ENCODE data around the gene WNT7B.

Gene WNT7B

GRCh38 chr22:45952151-45952550 lies 24.8 kb downstream of the WNT7B start:
- DNase-seq, result no peak

GRCh38 chr22:45949891-45950290 lies 27.1 kb downstream of the WNT7B start:
- DNase-seq, result no peak

GRCh38 chr22:45949258-45949870 lies 27.6 kb downstream of the WNT7B start:
- DNase-seq, result no peak

DNA sequence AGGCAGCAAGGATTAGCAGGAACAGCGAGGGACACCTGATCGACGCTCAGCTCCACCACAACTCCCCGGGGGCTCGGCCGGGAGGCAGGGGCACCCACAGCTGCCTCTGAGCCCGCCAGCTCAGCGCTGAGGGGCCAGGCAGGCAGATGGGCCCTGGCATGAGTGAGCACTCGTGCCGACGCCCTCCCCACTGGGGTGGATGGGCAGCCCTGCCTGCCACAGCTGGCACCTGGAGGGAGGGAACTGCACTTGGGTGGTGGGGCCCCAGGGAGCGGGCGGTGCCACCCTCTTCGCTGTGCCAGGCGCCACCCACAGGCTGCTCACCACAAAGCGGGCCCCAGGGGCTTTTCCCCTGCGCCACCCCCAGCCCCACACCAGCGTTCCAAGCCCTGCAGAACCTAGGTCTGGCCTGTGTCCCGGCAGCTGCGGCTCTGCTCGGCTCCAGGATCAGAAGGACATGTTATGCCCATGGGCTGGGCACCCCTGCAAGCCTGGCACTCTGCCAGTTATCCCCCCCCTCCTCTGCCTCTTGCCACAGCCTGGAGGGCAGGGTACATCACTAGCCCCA lies 28.8 kb downstream of the WNT7B start:
- no peak for DNase-seq

DNA sequence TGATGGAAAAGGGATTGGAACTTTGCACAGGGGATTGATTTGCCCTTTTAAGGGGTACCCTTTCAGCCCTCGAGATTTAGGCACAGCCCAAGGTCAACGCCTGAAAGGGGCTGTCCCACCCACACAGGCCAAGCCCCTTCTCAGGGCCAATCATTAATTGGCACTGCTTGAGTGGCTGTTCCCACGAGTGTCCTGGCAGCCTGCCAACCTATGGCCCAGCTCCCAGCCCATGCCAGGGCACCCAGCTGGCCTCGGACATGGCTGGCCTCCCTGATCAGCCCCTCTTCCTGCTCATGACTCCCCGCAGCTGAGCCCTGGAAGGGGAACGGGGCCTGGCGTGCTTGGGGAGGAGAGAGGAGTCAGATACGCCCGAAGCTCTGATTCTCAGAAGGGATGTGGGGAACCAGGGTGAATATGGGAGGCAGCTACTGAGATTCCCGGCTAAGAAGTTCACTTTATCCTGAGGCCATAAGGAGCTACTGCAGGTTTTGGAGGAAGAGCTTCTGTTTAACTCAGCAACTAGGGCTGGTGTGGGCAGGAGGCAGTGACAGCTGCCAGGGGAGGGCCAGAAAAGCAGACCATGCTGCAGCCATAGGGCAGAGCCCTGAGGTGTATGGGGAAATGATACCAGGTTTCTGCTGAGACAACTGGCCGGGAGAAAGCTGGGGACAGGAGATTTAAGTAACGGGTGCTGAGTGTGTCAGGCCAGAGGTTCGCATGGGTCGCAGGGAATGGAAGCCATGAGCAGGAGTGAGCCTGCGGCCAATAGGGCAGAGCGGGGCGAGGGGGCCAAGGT lies 30.0 kb downstream of the WNT7B start:
- DNase-seq, result no peak

DNA sequence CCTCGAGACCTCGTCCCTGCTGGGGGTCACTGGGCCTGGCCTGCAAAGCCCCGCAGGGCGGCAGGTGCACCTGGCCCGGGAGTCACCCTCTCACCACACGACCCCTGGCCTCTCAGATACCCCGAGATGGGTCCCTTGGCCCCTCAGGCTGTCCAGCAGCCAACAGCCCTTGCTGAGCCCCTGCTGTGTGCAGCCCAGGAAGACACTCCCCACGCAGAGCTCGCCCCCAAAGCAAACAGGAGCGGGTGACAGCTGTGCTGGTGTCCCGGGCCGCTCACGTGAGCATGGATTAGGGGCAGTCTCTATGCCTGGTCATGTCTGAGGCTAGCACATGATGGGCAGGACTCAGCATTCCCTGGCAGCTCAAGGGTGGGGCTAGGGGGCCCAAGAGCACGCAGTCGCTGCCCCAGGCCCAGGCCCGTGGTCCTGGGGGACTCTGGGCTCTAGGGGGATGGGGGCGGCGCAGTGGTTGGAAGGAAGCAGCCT lies 31.3 kb downstream of the WNT7B start:
- DNase-seq, result no peak

DNA sequence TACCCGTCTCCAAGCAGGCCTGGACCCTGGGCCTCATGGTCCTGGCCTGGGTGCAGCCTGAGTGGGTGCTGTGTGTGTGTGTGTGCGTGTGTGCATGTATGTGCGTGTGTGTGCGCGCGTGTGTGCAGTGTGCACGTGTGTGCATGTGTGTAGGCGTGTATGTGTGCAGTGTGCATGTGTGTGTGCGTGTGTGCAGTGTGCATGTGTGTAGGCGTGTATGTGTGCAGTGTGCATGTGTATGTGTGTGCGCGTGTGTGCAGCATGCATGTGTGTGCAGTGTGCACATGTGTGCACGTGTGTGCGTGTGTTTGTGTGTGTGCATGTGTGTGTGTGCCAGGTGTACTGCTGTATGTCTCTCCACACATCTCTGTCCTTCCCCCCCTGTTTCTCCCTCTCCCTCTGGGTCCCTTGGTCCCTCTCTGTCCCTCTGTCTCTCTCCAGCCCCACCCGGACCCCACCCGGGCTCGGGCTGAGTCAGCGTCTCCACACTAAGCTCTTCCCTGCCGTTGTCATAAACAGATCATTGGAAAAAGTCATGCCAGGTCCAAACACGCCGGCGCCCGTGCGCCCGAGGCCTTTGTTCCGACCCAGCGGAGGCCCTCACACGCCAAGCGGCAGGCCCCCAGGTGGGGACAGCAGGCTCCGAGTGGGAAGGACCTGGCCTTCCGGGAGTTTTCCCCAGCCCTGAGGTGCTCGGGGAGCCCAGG lies 34.0 kb downstream of the WNT7B start:
- no peak for DNase-seq

GRCh38 chr22:45942344-45942743 lies 34.6 kb downstream of the WNT7B start:
- DNase-seq, result no peak

GRCh38 chr22:45938913-45939312 lies 38.0 kb downstream of the WNT7B start:
- DNase-seq, result no peak

DNA sequence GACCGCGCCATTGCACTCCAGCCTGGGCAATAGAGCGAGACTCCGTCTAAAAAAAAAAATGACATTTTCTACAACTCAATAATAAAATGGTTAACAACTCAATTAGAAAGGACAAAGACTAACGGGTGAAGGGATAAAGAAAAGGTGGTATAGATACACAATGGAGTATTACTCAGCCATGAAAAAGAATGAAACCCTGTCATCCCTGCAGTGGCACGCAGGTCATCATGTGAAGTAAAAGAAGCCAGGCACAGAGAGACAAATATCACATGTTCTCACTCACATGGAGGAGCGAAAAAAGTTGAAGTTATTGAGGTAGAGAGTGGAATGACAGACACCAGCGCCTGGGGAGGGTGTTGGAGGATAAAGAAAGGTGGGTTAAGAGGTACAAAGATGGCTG lies 39.0 kb downstream of the WNT7B start:
- no peak for DNase-seq

DNA sequence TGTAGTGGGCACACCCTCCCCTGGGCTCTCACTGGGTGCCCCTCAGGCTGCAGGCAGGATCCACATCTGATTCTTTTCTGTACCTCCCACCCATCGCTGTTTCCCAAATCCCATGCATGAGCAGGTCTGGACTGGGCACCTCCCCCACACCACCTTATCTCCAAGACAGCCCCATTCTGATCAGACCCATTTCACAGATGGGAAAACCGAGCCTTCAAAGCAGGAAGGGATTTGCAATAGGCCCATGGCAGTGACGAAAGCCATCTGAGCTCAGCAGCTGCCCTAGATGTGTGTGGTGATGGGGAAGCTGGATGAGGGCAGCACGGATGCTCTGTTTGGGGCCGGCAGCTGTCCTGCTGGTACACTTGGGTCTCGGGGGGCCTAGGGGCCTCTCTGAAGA lies 41.4 kb downstream of the WNT7B start:
- DNase-seq, result no peak

DNA sequence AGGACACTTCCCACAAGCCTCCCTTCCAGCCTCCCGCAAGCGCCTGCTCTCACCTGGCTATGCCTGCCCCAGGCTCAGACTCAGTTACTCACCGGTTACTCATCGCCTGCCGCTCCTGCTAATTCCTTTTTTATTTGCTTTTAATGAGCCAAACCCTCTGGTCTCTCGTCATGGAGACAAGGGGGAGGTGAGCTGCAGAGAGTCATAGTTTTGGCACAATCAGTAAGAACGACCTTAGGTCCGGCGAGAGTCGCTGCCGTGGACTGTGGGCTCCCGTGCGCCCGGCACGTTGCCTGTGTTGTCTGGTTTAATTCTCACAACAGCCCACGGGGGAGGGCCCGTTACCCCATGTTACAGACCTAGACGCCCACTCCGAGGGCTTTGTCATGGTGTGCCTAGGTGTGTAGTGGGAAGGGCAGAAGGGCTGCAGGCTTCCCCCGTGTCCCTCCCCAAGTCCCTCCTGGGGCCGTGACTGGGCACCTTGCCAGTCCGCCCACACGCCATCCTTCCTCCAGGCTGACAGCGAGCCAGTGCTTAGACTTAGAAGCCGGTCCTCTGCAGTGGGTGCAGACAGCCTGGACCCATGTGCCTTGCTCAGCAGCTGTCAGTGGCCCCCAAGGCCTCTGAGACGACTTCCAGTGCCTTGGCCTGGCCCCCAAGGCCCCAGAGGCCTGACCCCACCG lies 42.2 kb downstream of the WNT7B start:
- DNase-seq, result no peak

- no peak for DNase-seq
Measured at GRCh38 chr22:45934168-45934564, 42.8 kb downstream of the WNT7B start.

GRCh38 chr22:45933506-45934167 lies 43.3 kb downstream of the WNT7B start:
- DNase-seq, result no peak

- DNase-seq, result no peak
Measured at GRCh38 chr22:45932071-45932470, 44.9 kb downstream of the WNT7B start.

DNA sequence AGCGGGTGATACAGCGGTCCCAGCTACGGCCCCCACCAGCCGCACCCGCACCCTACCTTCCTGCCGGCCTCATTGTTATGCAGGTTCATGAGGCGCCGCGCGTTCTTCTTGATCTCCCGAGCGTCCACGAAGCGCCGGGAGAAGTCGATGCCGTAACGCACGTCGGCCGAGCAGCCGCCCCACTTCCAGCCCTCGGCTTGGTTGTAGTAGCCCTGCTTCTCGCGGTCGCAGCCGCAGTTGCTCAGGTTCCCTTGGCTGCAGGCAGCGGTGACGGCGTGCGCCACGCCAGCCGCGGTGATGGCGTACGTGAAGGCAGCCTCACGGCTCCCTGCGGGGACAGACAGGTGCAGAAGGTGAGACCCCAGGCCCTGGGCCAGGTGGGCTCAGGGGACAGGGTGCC lies 45.9 kb downstream of the WNT7B start:
- no peak for DNase-seq

- no peak for DNase-seq
Measured at GRCh38 chr22:45930324-45930723, 46.6 kb downstream of the WNT7B start.

DNA sequence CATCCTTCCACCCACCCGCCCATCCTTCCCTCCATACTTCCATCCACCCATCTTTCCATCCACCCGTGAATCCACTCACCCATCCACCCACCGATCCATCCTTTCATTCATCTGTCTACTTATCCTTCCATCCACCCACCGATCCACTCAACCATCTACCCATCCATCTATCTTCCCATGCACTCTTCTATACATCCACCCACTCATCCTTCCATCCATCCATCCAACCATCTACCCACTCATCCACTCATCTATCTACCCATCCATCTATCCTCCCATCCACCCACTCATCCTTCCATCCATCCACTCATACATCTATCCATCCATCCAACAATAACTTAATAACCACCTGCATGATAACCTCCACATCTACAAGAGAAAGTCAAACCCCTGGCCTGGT lies 47.3 kb downstream of the WNT7B start:
- no peak for DNase-seq

- no peak for DNase-seq
Measured at GRCh38 chr22:45928726-45929368, 48.1 kb downstream of the WNT7B start.

- DNase-seq, result no peak
Measured at GRCh38 chr22:45927059-45927458, 49.9 kb downstream of the WNT7B start.

- DNase-seq, result no peak
Measured at GRCh38 chr22:45926433-45926832, 50.5 kb downstream of the WNT7B start.

Data from T-helper 1 cell (primary cell).